Transverse colon (tissue), 4 donors: ENCODE results near the gene WIPF3. TPM values are rescaled to one million over a fixed set of nuclear protein-coding genes. Genes with fewer than 3 reads are reported as not detected.

Source experiments
- DNase-seq: peaks from one replicate; pipeline ENCODE4 v3.0.0-alpha.2; 2019
- H3K27ac ChIP-seq, 4 donors: fragments of 200-600 bp; sonication (generic); 2 replicates each; pipeline ENCODE4 v1.5.1; 2016 to 2018; ENCODE audit warnings: inconsistent platforms in 4 of 4
- H3K27me3 ChIP-seq: fragments of 200-600 bp; sonication (generic); 2 replicates; pipeline ENCODE4 v1.5.1; 2017; ENCODE audit warnings: inconsistent platforms
- H3K36me3 ChIP-seq, 4 donors: fragments of 200-600 bp; sonication (generic); 2 replicates each; pipeline ENCODE4 v1.5.1; 2017 to 2019; ENCODE audit warnings: inconsistent platforms in 4 of 4
- H3K4me1 ChIP-seq, 4 donors: fragments of 200-600 bp; sonication (generic); 2 replicates each; pipeline ENCODE4 v1.5.1; 2017 to 2020; ENCODE audit warnings: inconsistent platforms in 4 of 4
- H3K4me3 ChIP-seq, 4 donors: fragments of 200-600 bp; sonication (generic); 1 replicate in 1 of 4; 2 replicates in 3 of 4; pipeline versions ENCODE4 v1.5.1 to v1.6.1; 2017 to 2019; ENCODE audit warnings: inconsistent platforms in 4 of 4
- H3K9me3 ChIP-seq, 2 donors: fragments of 200-600 bp; sonication (generic); 2 replicates each; pipeline ENCODE4 v1.5.1; 2017 to 2019; ENCODE audit warnings: inconsistent platforms in 2 of 2
- EP300 ChIP-seq: sonication (generic); formaldehyde crosslinking; IDR thresholded peaks from one replicate; pipeline ENCODE4 v1.6.1; 2017; ENCODE audit warnings: antibody characterized with exemption, low read depth
- POLR2A ChIP-seq: fragments of 450-650 bp; IDR thresholded peaks from one replicate; pipeline ENCODE4 v1.6.1; 2016; ENCODE audit warnings: antibody characterized with exemption, mild to moderate bottlenecking, moderate library complexity
- POLR2AphosphoS5 ChIP-seq, 3 donors: sonication (generic); formaldehyde crosslinking; IDR thresholded peaks; one replicate each; pipeline ENCODE4 v1.6.1; 2016; ENCODE audit warnings: antibody characterized with exemption in 3 of 3
- WGBS, 2 donors: methylation state at CpG; one replicate each; pipeline ENCODE4 v1.1.5; 2018; ENCODE audit warnings: low coverage in 1 of 2; 5-methylcytosine and 5-hydroxymethylcytosine counted together
- in situ Hi-C, 4 donors: fragments of 200-750 bp; cut with MboI; loops; one replicate each; pipeline versions ENCODE4 v1.15.0 to v1.15.1; 2017; ENCODE audit warnings: low sequenced_read_pairs in 3 of 4, low pct_ligation_motif_present in 1 of 4, low pct_unique_long_range_greater_than_20kb in 1 of 4
- intact Hi-C: fragments of 100-400 bp; cut with DNase I; formaldehyde crosslinking; loops from one replicate; pipeline ENCODE4 v1.15.1; 2023; ENCODE audit warnings: low total_unique reads
- total RNA-seq, 4 donors: library from RNA; depleted of rRNA; stranded (reverse); fragments of >200 nt; gene quantifications; one replicate each; pipeline ENCODE4 v1.1.0, GENCODE V29; 2016
- TF ChIP-seq, protein P1 (sequence below), 5 experiments: fragments of 200-600 bp in 3 of 5; fragments of 450-650 bp in 2 of 5; sonication (generic) in 3 of 5; IDR thresholded peaks; 1 replicate in 2 of 5; 2 replicates in 3 of 5; pipeline ENCODE4 v1.5.1; 2016 to 2017; ENCODE audit warnings: antibody characterized with exemption in 5 of 5, inconsistent platforms in 3 of 5, mild to moderate bottlenecking in 2 of 5, moderate library complexity in 1 of 5

The WIPF3 gene
- total RNA-seq, 4 donors from 2014 or later: 0.41 to 3.7 TPM; not detected in 2

DNA sequence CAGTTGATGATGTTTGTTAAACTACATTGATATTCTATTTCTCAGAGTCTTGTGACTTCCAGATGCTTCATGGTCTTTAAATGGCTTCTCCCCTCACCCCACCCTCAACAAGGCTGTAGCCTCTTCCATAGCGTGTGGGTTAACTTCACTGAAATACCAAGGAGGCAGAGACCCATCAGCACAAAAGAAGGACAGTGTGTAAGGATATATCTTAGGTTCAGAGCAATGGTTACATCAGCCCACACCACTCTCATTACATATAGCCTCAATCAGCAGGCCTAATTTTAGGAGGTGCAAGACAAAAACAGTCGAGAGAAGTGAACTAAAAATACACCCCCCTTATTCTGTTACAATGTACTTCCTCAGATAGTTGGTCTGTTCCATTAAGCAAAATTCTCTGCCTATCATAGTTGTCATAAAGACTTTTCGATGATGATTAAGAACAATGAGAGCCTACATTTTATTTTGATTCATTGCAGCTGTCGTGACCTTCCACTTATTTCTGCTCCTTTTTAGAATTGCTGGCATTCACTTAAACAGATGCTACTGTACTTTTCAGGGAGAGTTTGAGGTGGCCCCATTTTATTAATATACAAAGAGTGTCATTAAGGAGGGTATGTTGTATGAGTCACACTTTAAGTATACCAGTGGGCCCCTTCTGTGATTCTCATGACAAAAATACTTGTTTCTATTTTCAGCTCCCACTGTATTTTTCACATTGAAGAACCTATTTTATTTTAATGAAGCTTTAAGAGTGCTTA lies 52.1 kb downstream of the WIPF3 start:
- H3K4me1 ChIP-seq: no peaks in the 10 kb centered on the region
- in situ Hi-C loops (no loop called here), intact Hi-C loops (no loop called here)
- no peaks in the 10 kb centered on the region for H3K9me3 ChIP-seq
- WGBS, 2 donors: 81 to 90% methylated on average over 4 of the region's 4 CpGs
- no peak overlapping the region for H3K4me3 ChIP-seq
- H3K27me3 ChIP-seq: no peaks in the 10 kb centered on the region
- no peaks in the 10 kb centered on the region for H3K36me3 ChIP-seq
- no peak for DNase-seq
- H3K27ac ChIP-seq: no peak overlapping the region
- TF ChIP-seq POLR2A (no peak), POLR2AphosphoS5 (IDR thresholded peaks at IDR 0.05) (no peak), EP300 (no peak)
- TF ChIP-seq, protein P1, sequence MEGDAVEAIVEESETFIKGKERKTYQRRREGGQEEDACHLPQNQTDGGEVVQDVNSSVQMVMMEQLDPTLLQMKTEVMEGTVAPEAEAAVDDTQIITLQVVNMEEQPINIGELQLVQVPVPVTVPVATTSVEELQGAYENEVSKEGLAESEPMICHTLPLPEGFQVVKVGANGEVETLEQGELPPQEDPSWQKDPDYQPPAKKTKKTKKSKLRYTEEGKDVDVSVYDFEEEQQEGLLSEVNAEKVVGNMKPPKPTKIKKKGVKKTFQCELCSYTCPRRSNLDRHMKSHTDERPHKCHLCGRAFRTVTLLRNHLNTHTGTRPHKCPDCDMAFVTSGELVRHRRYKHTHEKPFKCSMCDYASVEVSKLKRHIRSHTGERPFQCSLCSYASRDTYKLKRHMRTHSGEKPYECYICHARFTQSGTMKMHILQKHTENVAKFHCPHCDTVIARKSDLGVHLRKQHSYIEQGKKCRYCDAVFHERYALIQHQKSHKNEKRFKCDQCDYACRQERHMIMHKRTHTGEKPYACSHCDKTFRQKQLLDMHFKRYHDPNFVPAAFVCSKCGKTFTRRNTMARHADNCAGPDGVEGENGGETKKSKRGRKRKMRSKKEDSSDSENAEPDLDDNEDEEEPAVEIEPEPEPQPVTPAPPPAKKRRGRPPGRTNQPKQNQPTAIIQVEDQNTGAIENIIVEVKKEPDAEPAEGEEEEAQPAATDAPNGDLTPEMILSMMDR (IDR thresholded peaks at IDR 0.05): no peak

DNA sequence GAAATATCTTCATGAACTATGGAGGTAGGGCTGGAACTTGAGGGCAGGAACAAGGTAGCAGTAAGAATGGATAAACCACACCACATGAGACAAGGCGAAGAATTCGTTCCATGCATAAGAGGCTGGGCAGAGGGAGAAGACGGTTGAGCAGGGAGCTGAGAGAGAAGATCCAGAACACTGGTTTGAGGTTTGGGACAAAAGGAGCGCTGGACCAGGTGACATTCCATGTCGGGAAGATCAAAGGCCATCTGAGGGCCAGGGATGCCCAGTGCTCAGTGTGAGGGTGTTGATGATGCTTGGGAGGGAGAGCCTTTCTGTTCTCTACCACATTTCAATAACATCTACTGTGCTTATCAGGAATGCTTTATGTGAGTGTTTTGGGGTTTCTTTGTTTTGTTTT lies 52.8 kb downstream of the WIPF3 start:
- H3K27me3 ChIP-seq: no peaks in the 10 kb centered on the region
- no peaks in the 10 kb centered on the region for H3K4me1 ChIP-seq
- TF ChIP-seq EP300 (no peak), POLR2A (no peak), POLR2AphosphoS5 (IDR thresholded peaks at IDR 0.05) (no peak)
- TF ChIP-seq, protein P1 (IDR thresholded peaks at IDR 0.05): no peak
- no peak for DNase-seq
- no peak overlapping the region for H3K27ac ChIP-seq
- in situ Hi-C loops (no loop called here), intact Hi-C loops (no loop called here)
- 90% methylated on average over 5 of the region's 5 CpGs; no CpG with 5 or more reads in 1 of the 2 donors for WGBS, 2 donors
- H3K4me3 ChIP-seq: no peak overlapping the region
- H3K9me3 ChIP-seq: no peaks in the 10 kb centered on the region
- no peaks in the 10 kb centered on the region for H3K36me3 ChIP-seq

DNA sequence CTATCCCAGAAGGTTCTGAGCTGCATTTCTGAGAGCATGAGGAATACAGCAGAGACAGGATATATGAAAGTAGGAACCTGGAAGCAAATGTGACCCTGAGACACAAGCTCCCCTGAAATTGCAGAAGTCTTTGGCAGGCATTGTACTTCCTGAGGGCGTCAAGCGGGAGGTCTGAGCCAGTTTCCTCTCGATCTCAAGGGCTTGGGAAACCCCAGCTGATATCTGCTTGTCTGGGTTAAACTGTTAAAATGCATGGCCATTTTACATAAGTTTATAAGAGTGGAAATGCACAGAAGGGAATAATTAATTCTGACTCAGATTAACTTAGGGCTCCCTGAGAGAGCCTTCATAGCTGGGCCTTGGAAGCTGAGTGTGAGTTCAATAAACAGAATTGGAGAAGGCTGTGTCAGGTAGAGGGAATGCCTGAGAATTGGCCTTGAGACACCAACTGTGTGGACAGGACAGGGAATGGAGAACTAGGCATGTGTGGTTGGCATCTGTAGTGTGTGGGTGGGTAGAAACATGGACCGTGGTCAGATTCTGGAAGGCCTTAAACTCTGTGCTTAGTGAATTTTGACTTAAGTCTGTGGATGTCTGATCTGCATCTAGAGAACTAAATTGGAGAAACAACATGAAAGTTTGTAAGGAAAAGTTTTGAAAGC lies 53.3 kb downstream of the WIPF3 start:
- intact Hi-C loops (no loop called here), in situ Hi-C loops (no loop called here)
- Histone ChIP-seq H3K4me3 (no peak overlapping the region), H3K27me3 (no peaks in the 10 kb centered on the region), H3K4me1 (no peaks in the 10 kb centered on the region), H3K36me3 (no peaks in the 10 kb centered on the region), H3K9me3 (no peaks in the 10 kb centered on the region), H3K27ac (no peak overlapping the region)
- no peak for TF ChIP-seq POLR2A
- TF ChIP-seq, protein P1 (IDR thresholded peaks at IDR 0.05): no peak
- no peak for TF ChIP-seq POLR2AphosphoS5 (IDR thresholded peaks at IDR 0.05)
- TF ChIP-seq EP300: no peak
- 73 to 100% methylated on average over 1 to 4 of the region's 4 CpGs for WGBS, 2 donors
- DNase-seq: no peak

DNA sequence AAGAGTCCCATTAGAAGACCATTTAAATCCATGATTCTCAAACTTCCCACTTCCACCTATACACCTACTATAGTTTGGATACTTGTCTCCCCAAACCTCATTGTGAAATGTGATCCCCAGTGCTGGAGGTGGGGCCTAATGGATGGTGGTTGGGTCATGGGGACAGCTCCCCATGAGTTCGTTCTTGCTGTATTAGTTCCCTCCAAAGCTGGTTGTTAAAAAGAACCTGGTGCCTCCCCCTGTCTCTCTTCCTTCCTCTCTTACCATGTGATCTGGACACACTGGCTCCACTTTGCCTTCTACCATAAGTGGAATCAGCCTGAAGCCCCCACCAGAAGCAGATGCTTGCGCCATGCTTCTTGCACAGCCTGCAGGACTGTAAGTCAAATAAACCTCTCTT lies 53.9 kb downstream of the WIPF3 start:
- TF ChIP-seq POLR2A (no peak), EP300 (no peak), POLR2AphosphoS5 (IDR thresholded peaks at IDR 0.05) (no peak)
- TF ChIP-seq, protein P1 (IDR thresholded peaks at IDR 0.05): no peak
- Histone ChIP-seq H3K4me1 (no peaks in the 10 kb centered on the region), H3K27me3 (no peaks in the 10 kb centered on the region), H3K4me3 (no peak overlapping the region), H3K9me3 (no peaks in the 10 kb centered on the region), H3K27ac (no peak overlapping the region), H3K36me3 (no peaks in the 10 kb centered on the region)
- intact Hi-C loops: no loop called here
- 84 to 86% methylated on average over 2 of the region's 2 CpGs for WGBS, 2 donors
- DNase-seq: no peak
- in situ Hi-C loops: no loop called here
